ENCODE results near the gene NGFR. TPM values are rescaled to one million over a fixed set of nuclear protein-coding genes. Genes with fewer than 3 reads are reported as not detected.

Gene NGFR
- total RNA-seq, 1 donor from 2014 or later = not detected

Other genes starting within 250 kb of the NGFR start
- gene ZNF652, start 133.0 kb upstream of the NGFR start, total RNA-seq = 8.6 and 12.5 TPM in 2 replicates
- gene PHB1, start 80.4 kb upstream of the NGFR start, total RNA-seq = 151 and 157 TPM in 2 replicates
- gene NXPH3, start 80.6 kb downstream of the NGFR start, total RNA-seq = 0.90 and 3.2 TPM in 2 replicates
- gene SPOP, start 182.8 kb downstream of the NGFR start, total RNA-seq = 106 and 121 TPM in 2 replicates
- gene SLC35B1, start 212.7 kb downstream of the NGFR start, total RNA-seq = 50.1 and 56.0 TPM in 2 replicates